Left colon (tissue), 2 donors: ENCODE data around the gene MDK. TPM values are rescaled to one million over a fixed set of nuclear protein-coding genes. Genes with fewer than 3 reads are reported as not detected.

Experiments used
- ATAC-seq: fragments of 200-7000 bp; cut with Tn5 transposase; one replicate; pipeline ENCODE4 v1.9.1; 2020; ENCODE audit warnings: mild to moderate bottlenecking, moderate library complexity
- DNase-seq, 2 donors: peaks; one replicate each; pipeline ENCODE4 v3.0.0-alpha.2; 2020
- intact Hi-C, 2 donors: fragments of 100-400 bp; cut with DNase I in 1 of 2; cut with micrococcal nuclease in 1 of 2; formaldehyde crosslinking; loops; one replicate each; pipeline versions ENCODE4 v1.11.2 to v1.14.0; 2022; cut with DNase I, micrococcal nuclease
- total RNA-seq, 2 donors: library from RNA; stranded (reverse); fragmentation: NEBNext Ultra II Directional; extraction: Animal tissue kit (Norgen Biotek cat#: 25700); gene quantifications; one replicate each; pipeline ENCODE4 v1.2.1, GENCODE V29; 2021
- donor health status: DM: no; HTN: no; CAD: no.
- donor health status: DM: yes; HTN: yes; CAD: no.

MDK gene
- total RNA-seq, 2 donors from 2014 or later = 136 to 195 TPM

DNA sequence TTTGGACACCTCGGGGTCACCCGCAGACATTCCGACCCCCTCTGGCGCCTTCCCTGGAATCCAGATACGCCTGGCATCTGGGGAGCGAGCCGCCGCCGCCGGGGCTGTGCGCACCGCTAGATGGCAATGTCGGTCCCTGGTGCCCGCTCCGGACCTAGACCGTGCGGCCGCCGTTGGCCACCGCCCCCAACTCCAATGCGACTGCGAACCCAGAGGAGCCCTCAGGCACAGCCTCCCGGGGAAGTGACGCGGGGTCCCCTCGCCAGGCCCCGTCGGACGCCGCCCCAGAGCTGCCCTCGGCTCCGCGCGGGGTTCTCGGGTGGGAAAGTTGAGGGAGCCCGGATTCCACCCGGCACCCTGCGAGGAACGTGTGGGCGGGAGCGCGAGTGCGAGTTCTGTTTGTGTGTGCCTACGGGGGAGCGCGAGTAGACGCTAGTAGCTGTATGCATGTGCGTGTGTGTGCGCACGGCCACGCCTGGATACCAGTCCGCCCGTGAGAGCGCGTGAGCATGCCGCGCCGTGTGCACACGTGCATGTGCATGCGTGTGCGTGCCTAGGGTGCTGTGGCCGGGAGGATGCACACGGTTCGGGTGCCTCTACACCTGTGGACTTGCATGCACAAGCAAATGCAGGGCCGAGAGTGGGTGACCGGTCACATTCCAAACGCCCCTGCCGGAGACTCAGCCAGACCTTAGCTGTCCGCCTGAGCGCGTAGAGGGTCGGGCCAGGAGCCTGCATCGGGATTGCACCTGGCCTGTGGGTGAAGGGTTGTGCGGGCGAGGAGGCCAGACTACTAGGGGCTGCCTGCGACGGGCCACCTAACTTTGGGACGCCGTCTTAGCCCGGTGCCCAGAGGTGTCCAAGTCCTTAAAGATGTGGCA is 8.2 kb downstream of the MDK start:
- intact Hi-C loops = loop anchor here (5.0 to 10.0 kb wide), 2 partner anchors 145 to 148 kb away; no protein-coding TSS in a partner anchor
- DNase-seq (peak in 1 of 2 donors; percentile 83), ATAC-seq (peak; percentile 67)

DNA sequence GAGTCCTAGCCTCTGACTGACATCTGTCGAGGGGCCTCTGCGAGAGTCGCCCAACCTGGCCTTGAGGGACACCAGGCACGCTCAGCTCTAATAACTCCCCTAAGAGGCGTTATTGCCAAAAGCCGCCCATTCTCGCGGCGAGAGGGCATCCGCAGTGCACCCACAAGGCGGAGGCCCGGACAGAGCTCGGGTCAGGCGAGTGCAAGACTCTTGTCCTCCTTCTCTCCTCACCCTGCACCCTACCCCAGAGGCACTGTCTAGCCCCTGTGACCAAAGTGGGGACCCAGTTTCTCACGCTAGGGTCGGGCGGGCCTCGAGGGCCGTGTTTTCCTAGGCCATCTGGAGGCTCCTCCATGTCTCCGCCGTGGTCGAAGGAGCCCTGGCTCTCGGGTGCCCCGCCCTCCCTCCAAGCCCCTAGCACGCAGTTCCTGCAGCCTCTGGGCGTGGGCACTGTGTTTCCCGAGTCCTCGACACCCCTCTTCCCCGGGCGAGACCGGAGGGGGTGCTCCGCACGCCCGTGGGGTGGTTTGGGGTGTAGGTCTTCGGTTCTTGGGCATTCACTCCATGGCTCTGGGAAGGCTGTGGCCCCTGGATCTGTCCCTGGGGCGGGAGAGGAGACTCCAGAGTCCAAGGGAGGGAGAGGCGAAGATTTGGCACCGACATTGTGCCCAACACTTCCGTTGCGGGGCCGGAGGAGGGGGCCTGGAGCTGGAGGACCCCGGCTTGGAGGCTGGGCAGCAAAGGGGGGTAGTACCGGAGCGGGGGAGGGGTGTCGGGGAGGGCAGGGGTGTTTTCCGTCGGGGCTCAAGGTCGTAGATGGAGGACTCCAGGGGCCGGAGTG is 9.1 kb downstream of the MDK start:
- intact Hi-C loops = no loop called here
- peak in 1 of 2 donors; percentile 18 for DNase-seq
- ATAC-seq = no peak

DNA sequence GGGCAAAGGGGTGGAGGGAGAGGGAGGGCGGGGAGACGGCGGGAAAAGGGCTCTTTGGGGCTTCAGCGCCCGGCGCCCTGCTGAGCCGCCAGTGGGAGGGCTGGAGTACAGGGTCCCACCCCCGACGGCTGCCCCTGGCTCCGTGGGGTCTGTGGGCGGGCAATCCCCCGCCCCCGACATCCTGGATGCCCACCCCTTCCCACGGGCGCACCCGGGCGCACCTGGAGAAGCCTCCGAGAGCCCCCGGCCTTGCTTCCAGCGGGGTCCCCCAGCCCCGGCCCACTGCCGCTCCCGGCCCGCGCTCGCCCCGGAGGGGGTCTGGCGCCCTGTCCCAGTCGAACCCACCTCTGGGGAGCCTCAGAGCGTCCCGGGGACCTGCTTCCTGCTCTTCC is 9.7 kb downstream of the MDK start:
- intact Hi-C loops = no loop called here
- no peak for DNase-seq
- no peak for ATAC-seq

DNA sequence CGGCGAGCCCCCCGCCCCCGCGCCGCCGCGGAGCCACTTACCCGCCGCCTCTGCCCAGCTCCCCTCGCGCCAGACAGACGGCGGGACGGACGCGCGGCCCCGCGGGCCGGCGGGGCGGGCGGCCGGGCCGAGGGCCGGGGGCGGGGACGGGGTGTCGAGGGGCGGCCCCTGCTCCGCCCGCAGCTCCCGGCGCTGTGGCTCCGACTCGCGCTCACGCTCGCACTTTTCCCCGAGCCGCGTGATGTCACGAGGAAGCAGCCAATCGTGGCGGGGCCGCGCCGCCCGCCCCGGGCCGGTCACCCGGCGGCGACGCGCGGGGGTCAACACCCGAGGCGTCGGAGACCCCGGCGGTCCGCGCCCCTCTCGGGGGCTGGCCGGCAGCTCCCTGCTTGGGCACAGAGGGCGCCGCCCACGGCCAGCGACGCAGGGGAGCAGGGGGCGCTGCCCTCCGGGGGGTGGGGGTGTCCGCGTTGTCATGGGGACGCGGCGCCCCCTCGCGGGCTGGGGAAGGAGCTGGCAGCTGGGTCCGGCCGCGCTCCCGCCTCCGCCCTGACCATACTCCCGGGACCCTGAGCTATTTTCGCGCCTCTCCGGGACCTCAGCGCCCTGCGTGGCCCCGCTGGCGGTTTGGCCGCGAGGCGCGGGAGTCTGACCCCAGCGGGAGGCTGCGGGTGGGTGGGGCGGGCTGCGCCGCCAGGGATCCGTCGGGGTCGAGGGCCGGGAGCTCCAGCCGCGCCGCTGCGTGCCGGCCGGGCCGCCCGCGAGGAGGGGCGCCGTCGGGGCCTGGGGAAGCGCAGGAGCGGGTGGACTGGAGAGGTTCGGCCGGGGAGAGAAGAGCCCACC is 10.3 kb downstream of the MDK start, which contains the start of gene CHRM4:
TSS of gene CHRM4 (minus strand) at position 199 of the 843 bp plus-strand sequence. CDS start 5,219 bp downstream, outside the sequence.
- ATAC-seq = no peak
- no peak for DNase-seq
- intact Hi-C loops = no loop called here

DNA sequence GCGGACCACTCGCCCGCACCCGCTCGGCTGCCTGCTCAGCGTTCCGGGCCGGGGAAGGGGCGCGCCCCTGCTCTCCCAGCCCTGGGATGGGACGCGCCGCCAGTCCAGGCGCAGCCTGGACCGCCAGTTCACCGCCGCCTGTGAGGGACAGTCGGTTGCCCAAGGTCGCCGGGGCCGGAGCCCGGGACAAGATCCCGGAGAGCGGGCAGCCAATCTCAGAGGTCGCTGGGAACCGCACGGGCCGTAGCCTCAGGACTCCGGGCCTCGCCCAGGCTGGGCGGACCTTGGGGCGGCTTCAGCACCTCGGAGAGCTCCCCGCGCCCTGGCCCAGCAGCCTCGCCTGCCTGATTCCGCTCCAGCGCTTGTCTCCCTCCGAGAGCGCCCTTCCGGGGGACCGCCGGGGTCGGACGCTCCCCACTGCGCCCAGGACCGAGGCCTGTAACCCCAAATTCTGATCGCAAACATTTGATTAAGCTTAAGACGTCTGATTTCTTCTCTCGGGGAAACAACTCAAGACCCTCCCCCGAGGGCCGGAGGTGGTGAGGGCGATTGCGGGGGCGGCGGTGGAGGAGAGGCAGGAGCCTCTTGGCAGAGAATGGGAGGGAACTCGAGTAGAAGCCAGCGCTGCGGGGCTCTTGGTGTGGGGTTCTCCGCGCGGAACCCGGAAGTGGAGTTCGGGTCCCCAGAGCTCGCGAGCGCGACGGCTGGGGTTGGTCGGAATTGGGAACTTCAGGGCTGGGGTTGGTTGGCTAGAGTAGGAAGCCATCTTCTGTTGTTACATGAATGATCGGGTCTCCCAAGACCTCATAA is 11.2 kb downstream of the MDK start:
- DNase-seq (peak; percentile 75 to 87), ATAC-seq (peak; percentile 82)
- intact Hi-C loops = no loop called here

DNA sequence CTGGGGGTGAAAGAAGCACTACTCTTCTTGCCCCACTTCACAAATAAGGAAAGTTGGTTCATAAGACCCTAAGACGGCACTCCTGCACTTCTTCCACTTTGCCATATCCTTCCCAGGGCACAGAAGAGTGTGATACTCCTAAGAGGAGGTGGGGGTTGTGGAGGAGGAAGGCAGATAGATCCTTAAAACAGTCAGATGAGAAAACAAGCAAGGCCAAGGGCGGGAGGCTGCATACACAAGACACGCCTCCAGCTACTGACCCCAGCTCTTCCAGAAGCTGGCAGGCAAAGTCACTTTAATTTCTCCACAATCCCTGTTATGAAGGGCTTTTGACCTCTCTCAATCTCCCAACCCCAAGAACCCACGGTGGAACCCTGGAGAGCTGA is 11.8 kb downstream of the MDK start:
- ATAC-seq (no peak), DNase-seq (no peak)
- intact Hi-C loops = no loop called here

DNA sequence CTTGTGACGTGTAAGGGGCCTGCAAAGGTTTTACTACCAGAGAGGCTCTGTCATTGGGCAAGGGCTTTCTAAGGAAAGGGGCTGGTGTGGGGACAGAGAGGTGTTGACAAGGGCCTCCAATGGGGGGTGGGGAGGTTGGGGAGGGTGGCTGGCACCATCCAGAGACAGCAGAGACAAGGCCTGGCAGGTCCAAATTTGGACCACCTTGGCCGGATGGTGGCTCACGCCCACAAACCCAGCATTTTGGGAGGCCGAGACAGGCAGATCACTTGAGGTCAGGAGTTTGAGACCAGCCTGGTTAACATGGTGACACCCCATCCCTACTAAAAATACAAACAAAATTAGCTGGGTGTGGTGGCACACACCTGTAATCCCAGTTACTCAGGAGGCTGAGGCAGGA is 12.3 kb downstream of the MDK start:
- no peak for ATAC-seq
- intact Hi-C loops = no loop called here
- no peak for DNase-seq

DNA sequence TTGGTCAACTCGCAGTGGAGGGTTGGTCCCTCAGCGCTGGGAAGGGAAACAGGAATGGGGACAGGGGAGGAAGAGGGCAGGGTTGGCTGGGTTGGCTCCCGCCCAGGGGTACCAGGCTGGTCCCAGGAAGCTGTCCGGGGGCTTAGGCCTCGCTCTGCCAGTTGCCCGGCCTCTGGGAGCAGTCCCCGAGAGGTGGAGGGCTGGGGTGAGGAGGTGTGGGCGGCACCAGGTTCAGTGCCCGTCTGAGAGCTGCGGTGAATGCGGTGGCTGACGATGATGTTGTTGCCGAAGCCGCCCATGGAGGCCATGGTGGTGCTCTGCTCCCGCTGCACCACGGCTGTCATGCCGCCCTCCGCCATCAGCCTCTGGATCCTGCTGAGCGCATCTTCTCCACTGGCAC is 16.1 kb downstream of the MDK start:
- no peak for ATAC-seq
- DNase-seq = no peak
- intact Hi-C loops = no loop called here

DNA sequence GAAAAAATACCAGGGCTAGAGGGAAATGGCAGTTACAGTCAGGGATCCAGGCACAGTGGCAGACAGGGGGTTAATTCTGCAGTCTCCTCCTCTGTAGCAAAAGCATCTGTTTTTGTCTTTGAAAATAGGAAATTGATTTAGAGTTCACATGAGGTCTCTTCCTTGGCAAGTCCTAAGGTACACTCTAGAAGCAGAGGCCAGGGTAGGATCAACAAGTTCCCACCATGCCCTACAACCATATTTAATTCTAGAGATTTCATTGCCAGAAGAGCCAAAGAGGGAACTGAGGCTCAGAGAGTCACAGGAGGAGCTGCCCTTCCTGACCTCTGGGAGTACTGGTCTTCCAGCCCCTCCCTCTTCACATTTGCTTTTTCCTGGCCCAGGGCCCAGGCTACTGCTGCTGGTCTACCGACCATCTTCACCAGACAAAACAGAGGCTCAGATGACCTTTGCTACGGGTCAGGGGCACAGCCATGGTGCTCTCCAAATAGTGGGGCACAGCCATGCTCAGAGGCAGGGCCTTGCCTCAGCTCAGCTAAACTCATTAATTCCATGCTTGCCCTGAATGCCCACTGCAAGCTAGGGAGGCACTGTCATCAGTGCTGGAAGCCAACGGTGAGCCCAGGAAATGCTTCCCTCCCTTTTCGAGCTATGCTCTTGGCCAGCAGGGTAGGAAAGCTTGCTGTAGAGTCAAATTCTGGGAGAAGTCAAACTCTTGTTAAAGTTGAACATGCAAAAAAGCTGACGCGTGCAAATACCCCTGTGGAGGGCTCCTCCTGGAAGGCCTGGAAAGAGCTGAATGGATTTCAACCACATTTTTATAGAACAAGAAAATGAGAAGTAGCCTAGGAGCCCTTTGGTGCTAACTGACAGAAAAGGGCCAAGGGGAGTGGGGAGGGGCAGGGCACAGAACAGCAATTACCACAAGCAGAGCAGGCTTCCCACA is 21.8 kb downstream of the MDK start:
- no peak for ATAC-seq
- no peak for DNase-seq
- intact Hi-C loops = no loop called here

DNA sequence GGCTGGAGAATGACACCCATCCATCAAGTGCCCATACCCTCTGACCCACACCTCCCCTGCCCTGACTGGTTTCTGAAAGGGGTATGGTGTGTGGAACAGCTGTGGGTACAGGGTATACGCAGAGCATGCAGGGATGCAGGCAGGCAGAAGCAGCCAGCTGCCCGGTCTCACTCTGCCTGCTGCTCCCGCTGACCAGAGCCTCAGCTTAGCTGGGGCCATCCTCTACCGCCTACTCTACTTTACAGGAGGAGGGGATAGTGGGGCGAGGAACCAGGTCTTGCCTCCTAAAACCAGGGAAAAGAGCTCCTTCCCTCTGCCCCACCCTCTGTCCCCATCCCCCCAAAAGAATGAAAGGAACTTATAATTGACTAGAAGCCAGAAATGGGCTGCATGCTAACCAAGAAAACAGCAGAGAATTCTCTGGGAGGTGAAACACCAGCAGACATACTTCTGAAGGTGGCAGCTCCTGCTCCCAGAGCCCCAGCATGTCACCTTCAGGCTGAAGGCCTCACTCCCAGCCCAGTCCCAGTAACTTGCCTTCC is 23.1 kb downstream of the MDK start:
- no peak for DNase-seq
- ATAC-seq = no peak
- intact Hi-C loops = no loop called here

DNA sequence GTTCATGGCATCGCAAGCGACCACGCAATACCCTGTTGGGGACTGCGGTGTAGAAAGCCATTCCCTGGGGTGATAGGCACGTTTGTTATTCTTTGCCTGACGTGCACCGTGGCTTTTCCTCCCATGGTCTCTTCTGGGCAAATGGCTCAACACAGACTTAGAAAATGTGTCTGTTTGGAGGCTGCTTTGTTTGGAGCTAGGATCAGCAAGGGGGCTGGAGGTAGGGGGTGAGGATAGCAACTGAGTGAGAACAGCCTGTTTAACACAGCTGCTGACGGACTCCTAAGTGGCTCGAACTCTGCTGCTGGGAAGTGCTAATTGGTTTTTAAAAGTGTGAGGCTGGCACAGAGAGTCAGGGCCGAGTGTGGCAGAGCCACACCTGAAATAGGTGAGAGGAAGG is 26.2 kb downstream of the MDK start:
- no peak for ATAC-seq
- intact Hi-C loops = no loop called here

DNA sequence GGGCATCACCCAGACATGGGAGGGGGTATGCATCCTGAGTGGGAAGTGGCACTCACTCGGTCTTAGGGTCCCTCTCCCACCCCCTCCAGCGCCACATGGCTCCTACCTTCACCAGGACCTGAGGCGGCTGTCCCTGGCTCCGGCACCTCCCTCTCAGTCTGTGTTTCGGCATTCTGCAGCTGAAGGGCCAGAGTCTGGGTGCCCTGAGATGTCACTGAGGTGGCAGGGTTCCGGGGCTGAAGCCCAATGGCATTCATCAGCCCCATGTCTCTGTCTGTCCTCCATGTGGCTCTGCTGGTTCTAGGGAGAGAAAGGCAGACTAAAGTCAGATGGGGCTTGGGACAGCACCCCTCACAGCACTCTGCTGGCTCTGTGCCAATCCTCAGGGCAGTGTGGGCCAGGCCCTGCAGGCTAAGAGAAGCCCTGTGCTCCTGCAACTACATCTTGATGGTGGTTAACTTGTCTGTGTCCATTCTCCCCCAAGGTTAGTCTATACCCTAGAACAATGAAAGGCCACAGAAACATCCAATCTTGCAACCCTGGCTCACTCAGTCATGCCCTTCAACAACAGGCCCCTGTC is 27.0 kb downstream of the MDK start:
- intact Hi-C loops = no loop called here
- ATAC-seq (no peak), DNase-seq (no peak)

More for the DNA sequence above, 26.2 kb downstream of the MDK start:
- DNase-seq = no peak

DNA sequence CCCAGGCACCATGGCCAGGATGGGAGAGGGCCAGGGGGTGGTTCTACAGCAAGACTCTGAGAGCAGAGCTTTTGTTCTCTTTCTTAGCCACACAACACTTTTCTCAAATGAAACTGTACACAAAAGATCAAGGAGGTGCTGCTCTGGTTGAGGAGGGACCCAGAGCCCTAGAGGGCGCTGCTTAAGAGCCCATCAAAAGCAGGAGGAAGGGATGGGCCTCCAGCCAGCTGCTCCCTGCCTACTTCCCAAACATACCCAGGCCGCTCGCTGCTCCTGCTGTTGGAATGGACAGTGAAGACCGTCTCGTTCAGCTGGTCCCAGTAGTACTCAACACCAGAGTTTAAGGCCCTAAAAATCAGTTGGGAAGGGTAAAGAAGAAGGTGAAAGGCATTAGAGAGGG is 28.6 kb downstream of the MDK start:
- peak; percentile 40 for ATAC-seq
- intact Hi-C loops = no loop called here
- no peak for DNase-seq

DNA sequence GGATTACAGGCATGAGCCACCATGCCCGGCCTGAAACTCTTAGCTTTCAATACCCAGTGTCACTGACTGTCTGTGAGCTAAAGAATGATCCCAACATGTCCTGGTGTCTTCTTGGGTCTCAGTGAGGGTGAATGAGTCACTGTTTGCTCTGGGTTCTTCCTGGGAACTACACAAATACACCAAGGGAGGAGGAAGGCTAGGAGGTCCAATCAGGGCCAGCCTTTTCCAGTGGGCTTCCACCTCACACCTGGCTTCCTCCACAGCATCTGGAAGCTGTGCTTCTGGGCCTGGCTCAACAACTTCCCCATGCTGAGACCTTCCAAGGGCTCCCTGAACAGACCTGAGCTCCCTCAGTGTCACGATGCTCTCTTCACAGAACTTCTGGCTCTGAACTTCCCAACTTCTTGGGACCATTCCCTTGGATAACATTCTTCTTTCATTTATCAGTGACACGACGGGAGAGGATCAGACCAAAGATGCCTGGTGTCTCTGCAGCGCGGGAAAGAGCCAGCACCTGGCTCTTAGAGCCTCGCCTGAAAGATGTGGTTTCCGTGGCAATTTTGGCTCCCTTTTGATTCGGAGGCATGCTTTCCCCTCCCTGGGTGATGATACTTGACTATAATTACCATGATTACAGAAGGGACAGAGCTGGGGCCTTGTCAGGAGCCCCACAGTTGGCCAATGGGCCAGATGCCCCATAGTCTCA is 32.4 kb downstream of the MDK start:
- DNase-seq (peak in 1 of 2 donors; percentile 32), ATAC-seq (peak; percentile 73)
- intact Hi-C loops = no loop called here

DNA sequence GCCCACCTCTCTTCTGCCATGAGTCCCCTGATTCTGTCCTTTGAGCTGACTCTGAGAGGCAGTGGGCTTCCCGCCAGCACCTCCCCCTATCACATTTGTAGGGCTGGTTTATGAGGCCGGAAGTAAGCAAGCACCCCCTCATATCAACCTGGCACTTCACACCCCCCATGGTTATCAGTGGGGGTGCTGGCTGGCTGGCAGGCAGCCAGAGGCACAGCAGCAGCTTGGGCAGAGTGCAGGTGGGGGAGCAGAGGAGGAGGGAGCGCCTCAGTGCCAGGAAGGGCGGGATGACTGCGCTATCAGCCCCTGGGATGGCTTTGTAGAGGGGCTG is 33.0 kb downstream of the MDK start:
- intact Hi-C loops = no loop called here
- ATAC-seq (no peak), DNase-seq (no peak)

DNA sequence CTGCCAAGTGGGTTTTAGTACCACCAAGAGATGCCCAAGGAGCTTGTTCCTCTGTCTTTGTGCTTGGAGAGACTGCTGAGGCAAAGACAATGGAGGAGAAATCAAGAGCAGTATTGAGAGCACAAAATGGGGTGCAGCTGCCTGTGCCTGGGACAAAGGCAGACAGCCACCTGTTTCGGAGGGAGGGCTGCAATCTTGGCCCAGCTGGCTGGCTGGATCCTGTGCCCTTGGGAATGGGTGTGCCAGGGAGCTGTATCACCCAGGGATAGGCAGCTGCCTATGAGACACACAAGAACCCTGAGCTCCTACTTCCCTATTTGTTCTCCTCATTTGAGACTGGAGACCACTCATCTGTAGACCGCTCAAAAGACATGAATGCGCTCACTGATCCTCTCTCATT is 33.4 kb downstream of the MDK start:
- ATAC-seq (peak; percentile 51), DNase-seq (no peak)
- intact Hi-C loops = no loop called here
